Sigmoid colon (tissue), 7 donors: ENCODE measurements around the gene ADSL. TPM values are rescaled to one million over a fixed set of nuclear protein-coding genes. Genes with fewer than 3 reads are reported as not detected.

Source experiments
- DNase-seq: peaks from one replicate; pipeline ENCODE4 v3.0.0-alpha.2; 2019
- H3K27ac ChIP-seq, 4 donors: fragments of 200-600 bp; sonication (generic); one replicate each; pipeline ENCODE4 v1.5.1; 2016 to 2019; ENCODE audit warnings: mild to moderate bottlenecking in 1 of 4
- H3K27me3 ChIP-seq, 3 donors: fragments of 200-600 bp; sonication (generic); one replicate each; pipeline ENCODE4 v1.5.1; 2019; ENCODE audit warnings: mild to moderate bottlenecking in 1 of 3
- H3K36me3 ChIP-seq, 4 donors: fragments of 200-600 bp; sonication (generic); one replicate each; pipeline ENCODE4 v1.5.1; 2016 to 2019
- H3K4me1 ChIP-seq, 4 donors: fragments of 200-600 bp; sonication (generic); one replicate each; pipeline ENCODE4 v1.5.1; 2017 to 2019
- H3K4me3 ChIP-seq, 4 donors: fragments of 200-600 bp; sonication (generic); one replicate each; pipeline ENCODE4 v1.5.1; 2017 to 2019; ENCODE audit warnings: mild to moderate bottlenecking in 2 of 4, moderate library complexity in 1 of 4
- H3K9me3 ChIP-seq, 4 donors: fragments of 200-600 bp in 3 of 4; sonication (generic) in 3 of 4; one replicate each; pipeline versions ENCODE4 v1.5.1 to v1.6.1; 2013 to 2019
- EP300 ChIP-seq, 4 donors: sonication (generic); formaldehyde crosslinking; IDR thresholded peaks; one replicate each; pipeline ENCODE4 v1.6.1; 2017; ENCODE audit warnings: antibody characterized with exemption in 4 of 4
- POLR2A ChIP-seq, 2 donors: fragments of 450-650 bp; IDR thresholded peaks; one replicate each; pipeline ENCODE4 v1.6.1; 2016; ENCODE audit warnings: antibody characterized with exemption in 2 of 2, mild to moderate bottlenecking in 2 of 2, moderate library complexity in 2 of 2
- POLR2AphosphoS5 ChIP-seq, 4 donors: sonication (generic); formaldehyde crosslinking; IDR thresholded peaks; one replicate each; pipeline ENCODE4 v1.6.1; 2017; ENCODE audit warnings: antibody characterized with exemption in 4 of 4
- WGBS, 2 donors: extraction: QIAGEN DNeasy Blood & Tissue Kit; methylation state at CpG; one replicate each; pipeline ENCODE4 v1.1.7; 2013; 5-methylcytosine and 5-hydroxymethylcytosine counted together
- intact Hi-C: fragments of 100-400 bp; cut with DNase I; formaldehyde crosslinking; loops from one replicate; pipeline ENCODE4 v1.15.1; 2023
- polyA plus RNA-seq, 3 donors: library from polyadenylated mRNA; stranded (reverse); fragments of 200-250 nt; gene quantifications; one replicate each; pipeline ENCODE4 v1.2.3, GENCODE V29; 2013
- total RNA-seq, 4 donors: library from RNA; depleted of rRNA; stranded (reverse); fragments of >200 nt; gene quantifications; one replicate each; pipeline ENCODE4 v1.1.0, GENCODE V29; 2016
- TF ChIP-seq, protein P1 (sequence below), 4 experiments: fragments of 450-650 bp in 3 of 4; fragments of 200-600 bp in 1 of 4; IDR thresholded peaks; one replicate each; pipeline ENCODE4 v1.5.1; 2016 to 2019; ENCODE audit warnings: antibody characterized with exemption in 4 of 4, mild to moderate bottlenecking in 3 of 4, moderate library complexity in 2 of 4
- donor health status: healthy with polysubstance abuse.
- donor health status: Bipolar disorder and iron deficiency.
- donor health status: healthy.

Gene ADSL
- total and polyA plus RNA-seq, 7 donors, result 34.0 to 469 (median 86.7) TPM

DNA sequence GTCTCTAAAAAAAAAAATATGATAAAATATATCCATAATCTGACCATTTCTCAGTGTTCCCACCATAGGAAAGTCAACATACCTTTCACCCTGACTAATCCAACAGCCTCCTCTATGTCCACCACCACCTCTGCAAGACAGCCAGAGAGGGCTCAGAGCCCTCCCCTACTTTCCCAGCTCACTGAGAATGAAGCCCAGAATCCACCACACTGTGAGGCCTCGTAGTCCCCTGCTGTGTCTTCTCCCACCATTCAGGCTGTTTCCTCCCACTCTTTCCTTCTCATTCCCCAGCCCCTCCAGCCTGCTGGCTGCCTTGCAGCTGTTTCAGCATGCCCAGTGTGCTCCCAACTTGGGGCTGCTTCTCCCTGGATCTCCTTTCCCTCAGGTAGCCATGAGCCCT is 51.1 kb downstream of the ADSL start:
- DNase-seq, result no peak
- Histone ChIP-seq H3K27ac (no peak overlapping the region), H3K4me1 (no peaks in the 10 kb centered on the region), H3K4me3 (no peak overlapping the region), H3K27me3 (no peaks in the 10 kb centered on the region), H3K9me3 (no peaks in the 10 kb centered on the region), H3K36me3 (peaks cover 0 to 20% (median 9%) of the 10 kb centered on the region in 4 donors)
- intact Hi-C loops, result no loop called here
- 57 to 75% methylated on average over 1 of the region's 1 CpG for WGBS, 2 donors
- no peak for TF ChIP-seq EP300 (IDR thresholded peaks at IDR 0.05)
- TF ChIP-seq, protein P1, sequence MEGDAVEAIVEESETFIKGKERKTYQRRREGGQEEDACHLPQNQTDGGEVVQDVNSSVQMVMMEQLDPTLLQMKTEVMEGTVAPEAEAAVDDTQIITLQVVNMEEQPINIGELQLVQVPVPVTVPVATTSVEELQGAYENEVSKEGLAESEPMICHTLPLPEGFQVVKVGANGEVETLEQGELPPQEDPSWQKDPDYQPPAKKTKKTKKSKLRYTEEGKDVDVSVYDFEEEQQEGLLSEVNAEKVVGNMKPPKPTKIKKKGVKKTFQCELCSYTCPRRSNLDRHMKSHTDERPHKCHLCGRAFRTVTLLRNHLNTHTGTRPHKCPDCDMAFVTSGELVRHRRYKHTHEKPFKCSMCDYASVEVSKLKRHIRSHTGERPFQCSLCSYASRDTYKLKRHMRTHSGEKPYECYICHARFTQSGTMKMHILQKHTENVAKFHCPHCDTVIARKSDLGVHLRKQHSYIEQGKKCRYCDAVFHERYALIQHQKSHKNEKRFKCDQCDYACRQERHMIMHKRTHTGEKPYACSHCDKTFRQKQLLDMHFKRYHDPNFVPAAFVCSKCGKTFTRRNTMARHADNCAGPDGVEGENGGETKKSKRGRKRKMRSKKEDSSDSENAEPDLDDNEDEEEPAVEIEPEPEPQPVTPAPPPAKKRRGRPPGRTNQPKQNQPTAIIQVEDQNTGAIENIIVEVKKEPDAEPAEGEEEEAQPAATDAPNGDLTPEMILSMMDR (IDR thresholded peaks at IDR 0.05), result no peak
- TF ChIP-seq POLR2AphosphoS5 (IDR thresholded peaks at IDR 0.05), result no peak

DNA sequence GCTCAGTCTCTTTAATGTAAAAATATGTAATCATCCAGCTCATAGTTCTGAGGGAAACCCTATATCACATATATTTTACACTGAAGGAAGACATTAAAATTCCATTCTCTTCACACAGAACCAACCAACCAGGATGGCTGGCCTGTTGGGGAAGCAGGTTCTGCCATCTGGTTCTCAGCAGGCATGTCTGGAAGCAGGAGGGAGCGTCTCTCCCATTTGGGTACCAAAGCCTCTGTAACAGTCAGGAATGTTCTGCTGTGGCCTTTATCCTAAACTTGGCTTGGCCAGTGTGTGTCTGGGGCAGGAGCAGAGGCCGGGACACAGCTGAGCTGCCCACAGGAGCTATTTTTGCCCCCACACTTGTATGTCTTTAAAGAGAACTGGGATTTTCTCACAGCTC is 53.3 kb downstream of the ADSL start:
- Histone ChIP-seq H3K36me3 (peaks cover 0 to 29% (median 15%) of the 10 kb centered on the region in 4 donors), H3K9me3 (no peaks in the 10 kb centered on the region), H3K4me1 (no peaks in the 10 kb centered on the region), H3K27me3 (no peaks in the 10 kb centered on the region), H3K4me3 (no peak overlapping the region), H3K27ac (no peak overlapping the region)
- no peak for DNase-seq
- TF ChIP-seq POLR2A (IDR thresholded peaks at IDR 0.05) (no peak), EP300 (IDR thresholded peaks at IDR 0.05) (no peak), POLR2AphosphoS5 (IDR thresholded peaks at IDR 0.05) (no peak)
- TF ChIP-seq, protein P1 (IDR thresholded peaks at IDR 0.05), result no peak
- 65 to 86% methylated on average over 2 of the region's 2 CpGs for WGBS, 2 donors
- intact Hi-C loops, result no loop called here

DNA sequence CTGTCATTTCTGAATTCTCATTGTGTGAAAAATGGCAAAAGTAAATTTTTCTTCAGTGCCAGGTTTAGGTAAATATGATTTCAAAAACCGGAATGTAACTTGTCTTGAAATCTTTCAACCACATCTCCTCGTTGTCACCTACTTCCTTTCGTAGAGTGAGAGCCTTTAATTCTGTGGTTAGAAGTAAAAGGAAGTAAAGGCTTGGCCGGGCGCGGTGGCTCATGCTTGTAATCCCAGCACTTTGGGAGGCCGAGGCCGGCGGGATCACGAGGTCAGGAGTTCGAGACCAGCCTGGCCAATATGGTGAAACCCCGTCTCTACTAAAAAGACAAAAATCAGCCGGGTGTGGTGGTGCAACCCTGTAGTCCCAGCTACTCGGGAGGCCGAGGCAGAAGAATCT is 53.9 kb downstream of the ADSL start:
- TF ChIP-seq, protein P1 (IDR thresholded peaks at IDR 0.05), result no peak
- TF ChIP-seq EP300 (IDR thresholded peaks at IDR 0.05) (no peak), POLR2AphosphoS5 (IDR thresholded peaks at IDR 0.05) (no peak), POLR2A (IDR thresholded peaks at IDR 0.05) (no peak)
- intact Hi-C loops, result no loop called here
- Histone ChIP-seq H3K9me3 (no peaks in the 10 kb centered on the region), H3K36me3 (peaks cover 0 to 35% (median 19%) of the 10 kb centered on the region in 4 donors), H3K27me3 (no peaks in the 10 kb centered on the region), H3K4me3 (no peak overlapping the region), H3K4me1 (no peaks in the 10 kb centered on the region), H3K27ac (no peak overlapping the region)
- 49 to 86% methylated on average over 15 of the region's 15 CpGs for WGBS, 2 donors
- DNase-seq, result no peak

DNA sequence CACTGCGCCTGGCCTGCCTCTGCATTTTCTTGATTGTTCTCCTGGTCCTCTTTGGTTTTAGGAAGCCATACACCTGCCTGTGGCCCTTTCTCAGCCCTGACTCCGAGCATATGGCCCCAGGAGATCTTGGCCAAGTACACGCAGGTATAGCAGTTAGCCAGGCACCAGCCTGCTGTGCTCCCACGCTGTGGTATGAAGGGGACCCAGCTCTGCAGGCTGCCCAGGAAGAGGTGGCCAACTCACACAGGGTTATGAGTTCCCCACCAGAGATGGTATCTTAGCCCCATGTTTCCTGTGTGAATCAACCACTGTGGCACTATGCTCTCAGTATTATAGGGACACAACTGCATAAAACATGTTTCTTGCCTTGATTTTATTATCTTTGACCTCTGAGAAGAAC is 55.2 kb downstream of the ADSL start:
- Histone ChIP-seq H3K27ac (no peak overlapping the region), H3K27me3 (no peaks in the 10 kb centered on the region), H3K4me1 (no peaks in the 10 kb centered on the region), H3K4me3 (no peak overlapping the region), H3K9me3 (no peaks in the 10 kb centered on the region), H3K36me3 (peaks cover 9 to 49% (median 32%) of the 10 kb centered on the region in 4 donors)
- TF ChIP-seq, protein P1 (IDR thresholded peaks at IDR 0.05), result no peak
- TF ChIP-seq POLR2A (IDR thresholded peaks at IDR 0.05), result no peak
- TF ChIP-seq POLR2AphosphoS5 (IDR thresholded peaks at IDR 0.05), result no peak
- TF ChIP-seq EP300 (IDR thresholded peaks at IDR 0.05), result no peak
- intact Hi-C loops, result no loop called here
- no peak for DNase-seq
- WGBS, 2 donors, result 73 to 91% methylated on average over 4 of the region's 4 CpGs

DNA sequence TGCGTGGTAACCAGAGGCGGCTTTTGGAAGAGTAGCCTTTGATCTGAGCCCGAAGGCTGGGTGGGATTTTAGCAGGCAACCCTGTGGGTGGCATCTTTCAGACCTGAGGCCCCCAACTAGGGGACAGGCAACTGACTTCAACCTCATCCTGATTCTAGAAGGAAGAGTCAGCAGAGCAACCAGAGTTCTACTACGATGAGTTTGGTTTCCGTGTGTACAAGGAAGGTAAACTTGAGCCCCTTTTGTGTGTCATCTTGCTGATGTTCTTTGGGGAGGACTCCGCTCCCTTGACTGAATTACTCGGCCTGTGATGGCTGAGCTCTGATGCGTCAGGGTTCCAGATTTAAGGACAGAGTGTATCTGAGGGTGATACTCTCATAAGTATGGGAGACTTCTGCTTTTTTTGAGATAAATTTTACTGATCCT is 55.7 kb downstream of the ADSL start:
- no peak overlapping the region for H3K4me3 ChIP-seq
- no peak overlapping the region for H3K27ac ChIP-seq
- TF ChIP-seq, protein P1 (IDR thresholded peaks at IDR 0.05), result no peak
- TF ChIP-seq EP300 (IDR thresholded peaks at IDR 0.05) (no peak), POLR2A (IDR thresholded peaks at IDR 0.05) (no peak), POLR2AphosphoS5 (IDR thresholded peaks at IDR 0.05) (no peak)
- H3K4me1 ChIP-seq, result no peaks in the 10 kb centered on the region
- no peak for DNase-seq
- peaks cover 13 to 53% (median 37%) of the 10 kb centered on the region in 4 donors for H3K36me3 ChIP-seq
- H3K9me3 ChIP-seq, result no peaks in the 10 kb centered on the region
- intact Hi-C loops, result no loop called here
- H3K27me3 ChIP-seq, result no peaks in the 10 kb centered on the region
- 75 to 93% methylated on average over 8 of the region's 8 CpGs for WGBS, 2 donors
